Measurements from ENCODE around the gene CASP8AP2.

DNA sequence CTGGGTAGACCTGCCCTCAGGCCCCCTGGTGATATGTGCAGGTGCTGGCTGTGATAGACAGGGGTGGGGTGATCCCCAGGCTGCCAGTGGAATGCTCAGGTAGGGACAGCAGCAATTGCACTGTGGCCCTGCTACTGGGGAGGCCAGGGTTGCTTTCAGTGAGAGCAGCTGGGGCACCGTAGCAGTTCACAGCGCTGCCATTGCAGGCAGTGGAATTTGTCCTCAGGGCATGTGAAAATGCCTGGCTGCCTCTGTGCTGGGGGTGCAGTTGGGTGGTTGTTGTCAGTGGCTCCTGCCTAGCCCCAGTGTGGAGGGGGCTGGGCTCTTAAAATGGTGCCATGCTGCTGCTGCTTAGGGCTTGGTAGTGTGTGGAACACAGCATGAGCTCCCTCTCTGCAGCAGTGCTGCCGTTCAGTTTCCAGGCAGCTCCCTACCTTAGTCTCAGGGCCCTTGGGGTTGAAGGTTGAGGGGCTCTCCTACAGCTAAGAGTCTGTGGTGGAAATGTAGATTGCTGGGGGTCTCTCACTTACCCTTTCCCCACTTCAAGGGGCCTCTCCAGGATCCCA is 88.2 kb downstream of the CASP8AP2 start:
- TF ChIP-seq EZH2phosphoT487 (IDR thresholded peaks at IDR 0.05; ENCODE audit: insufficient read depth, low read depth) = no peak
- no peak for TF ChIP-seq EZH2 (IDR thresholded peaks at IDR 0.05; ENCODE audit: insufficient read depth, poor library complexity, severe bottlenecking)

Measured in GM23248 (cell line).